Tibial artery (tissue), 4 donors: ENCODE measurements around the gene PDE3B.
"Not testable (repeated sequence)": the region's sequence is repeated elsewhere in the genome, so short reads cannot be mapped to it uniquely, and the experiment has no call there.

ENCODE experiments used
- DNase-seq, 2 donors: peaks; one replicate each; pipeline ENCODE4 v3.0.0-alpha.2; 2019
- H3K27ac ChIP-seq, 2 donors: fragments of 200-600 bp; sonication (generic) in 1 of 2; 1 replicate in 1 of 2; 2 replicates in 1 of 2; pipeline ENCODE4 v1.5.1; 2018 to 2019; ENCODE audit warnings: mild to moderate bottlenecking in 1 of 2
- H3K27me3 ChIP-seq, 2 donors: fragments of 200-600 bp; sonication (generic) in 1 of 2; one replicate each; pipeline versions ENCODE4 v1.5.1 to v1.6.0; 2016 to 2019
- H3K36me3 ChIP-seq, 3 donors: fragments of 200-600 bp; sonication (generic) in 2 of 3; one replicate each; pipeline ENCODE4 v1.5.1; 2016 to 2019; ENCODE audit warnings: mild to moderate bottlenecking in 2 of 3
- H3K4me1 ChIP-seq, 4 donors: fragments of 200-600 bp; sonication (generic) in 2 of 4; 1 replicate in 3 of 4; 2 replicates in 1 of 4; pipeline ENCODE4 v1.5.1; 2016 to 2019
- H3K4me3 ChIP-seq, 2 donors: fragments of 200-600 bp; sonication (generic) in 1 of 2; 1 replicate in 1 of 2; 2 replicates in 1 of 2; pipeline ENCODE4 v1.5.1; 2018 to 2019; ENCODE audit warnings: mild to moderate bottlenecking in 2 of 2
- H3K9me3 ChIP-seq, 3 donors: fragments of 200-600 bp; sonication (generic) in 1 of 3; one replicate each; pipeline ENCODE4 v1.5.1; 2016 to 2019
- intact Hi-C: fragments of 100-400 bp; cut with DNase I; formaldehyde crosslinking; loops from one replicate; pipeline ENCODE4 v1.15.0; 2023; ENCODE audit warnings: low total_unique reads
- TF ChIP-seq, protein P1 (sequence below), 2 experiments: fragments of 200-600 bp in 1 of 2; fragments of 450-650 bp in 1 of 2; IDR thresholded peaks; one replicate each; pipeline ENCODE4 v1.5.1; 2017 to 2019; ENCODE audit warnings: antibody characterized with exemption in 2 of 2, mild to moderate bottlenecking in 1 of 2, moderate library complexity in 1 of 2

Gene PDE3B

GRCh38 chr11:14650064-14650463 is 6.5 kb downstream of the PDE3B start:
- no peaks in the 10 kb centered on the region for H3K9me3 ChIP-seq
- intact Hi-C loops = no loop called here
- H3K27ac ChIP-seq = no peak overlapping the region
- H3K27me3 ChIP-seq = peaks cover 0 to 6% of the 10 kb centered on the region in 2 donors
- no peak overlapping the region for H3K4me3 ChIP-seq
- H3K36me3 ChIP-seq = no peaks in the 10 kb centered on the region
- H3K4me1 ChIP-seq = peaks cover 0 to 2% (median under 1%) of the 10 kb centered on the region in 4 donors
- TF ChIP-seq, protein P1, sequence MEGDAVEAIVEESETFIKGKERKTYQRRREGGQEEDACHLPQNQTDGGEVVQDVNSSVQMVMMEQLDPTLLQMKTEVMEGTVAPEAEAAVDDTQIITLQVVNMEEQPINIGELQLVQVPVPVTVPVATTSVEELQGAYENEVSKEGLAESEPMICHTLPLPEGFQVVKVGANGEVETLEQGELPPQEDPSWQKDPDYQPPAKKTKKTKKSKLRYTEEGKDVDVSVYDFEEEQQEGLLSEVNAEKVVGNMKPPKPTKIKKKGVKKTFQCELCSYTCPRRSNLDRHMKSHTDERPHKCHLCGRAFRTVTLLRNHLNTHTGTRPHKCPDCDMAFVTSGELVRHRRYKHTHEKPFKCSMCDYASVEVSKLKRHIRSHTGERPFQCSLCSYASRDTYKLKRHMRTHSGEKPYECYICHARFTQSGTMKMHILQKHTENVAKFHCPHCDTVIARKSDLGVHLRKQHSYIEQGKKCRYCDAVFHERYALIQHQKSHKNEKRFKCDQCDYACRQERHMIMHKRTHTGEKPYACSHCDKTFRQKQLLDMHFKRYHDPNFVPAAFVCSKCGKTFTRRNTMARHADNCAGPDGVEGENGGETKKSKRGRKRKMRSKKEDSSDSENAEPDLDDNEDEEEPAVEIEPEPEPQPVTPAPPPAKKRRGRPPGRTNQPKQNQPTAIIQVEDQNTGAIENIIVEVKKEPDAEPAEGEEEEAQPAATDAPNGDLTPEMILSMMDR (IDR thresholded peaks at IDR 0.05) = no peak
- DNase-seq = no peak

DNA sequence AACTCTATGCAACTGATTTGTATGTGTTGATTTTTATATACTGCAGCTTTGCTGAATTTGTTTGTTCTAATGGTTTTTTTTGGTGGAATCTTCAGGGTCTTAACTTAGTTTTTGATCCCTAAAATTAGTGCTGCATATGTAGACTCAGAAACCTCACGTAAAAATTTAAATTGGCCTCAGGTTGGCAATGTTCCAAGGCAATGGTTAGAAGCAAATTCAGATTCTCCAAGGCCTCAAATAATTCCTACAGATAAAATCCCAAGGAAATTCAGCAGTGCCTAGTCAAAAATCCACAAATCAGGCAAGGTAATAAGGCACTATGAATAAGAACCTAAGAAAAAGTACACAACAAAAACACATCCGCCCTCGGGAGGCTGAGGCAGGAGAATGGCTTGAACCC is 9.5 kb downstream of the PDE3B start:
- H3K9me3 ChIP-seq = no peaks in the 10 kb centered on the region
- TF ChIP-seq, protein P1 (IDR thresholded peaks at IDR 0.05) = no peak
- H3K27me3 ChIP-seq = no peaks in the 10 kb centered on the region
- no peak overlapping the region for H3K27ac ChIP-seq
- no peaks in the 10 kb centered on the region for H3K36me3 ChIP-seq
- no peak overlapping the region for H3K4me3 ChIP-seq
- no peak for DNase-seq
- intact Hi-C loops = no loop called here
- peaks cover 0 to 3% (median 1%) of the 10 kb centered on the region in 4 donors for H3K4me1 ChIP-seq

DNA sequence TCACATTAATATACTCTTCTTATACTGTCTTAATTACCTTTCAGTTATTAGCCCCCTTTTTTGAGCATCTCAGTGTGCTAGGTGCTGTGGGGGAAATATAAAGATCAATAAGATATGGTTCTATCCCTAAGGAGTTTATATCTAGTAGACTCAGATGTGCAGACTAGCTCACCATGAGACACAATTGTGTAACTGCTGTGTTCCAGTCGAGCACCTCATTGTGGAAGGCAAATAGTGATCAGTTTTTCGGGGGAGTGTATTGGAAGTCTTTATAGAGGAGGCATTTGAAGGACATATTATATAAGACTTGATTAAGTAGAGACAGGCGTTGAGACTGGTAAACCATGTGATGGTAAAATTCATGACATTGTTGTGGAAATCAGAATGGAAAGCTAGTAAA is 11.8 kb downstream of the PDE3B start:
- Histone ChIP-seq H3K4me1 (peaks cover 0 to 3% (median 1%) of the 10 kb centered on the region in 4 donors), H3K27ac (no peak overlapping the region), H3K9me3 (no peaks in the 10 kb centered on the region), H3K27me3 (no peaks in the 10 kb centered on the region), H3K36me3 (no peaks in the 10 kb centered on the region), H3K4me3 (no peak overlapping the region)
- DNase-seq = no peak
- intact Hi-C loops = no loop called here
- TF ChIP-seq, protein P1 (IDR thresholded peaks at IDR 0.05) = no peak

GRCh38 chr11:14656536-14657457 is 13.2 kb downstream of the PDE3B start:
- H3K4me3 ChIP-seq = no peak overlapping the region
- no peaks in the 10 kb centered on the region for H3K9me3 ChIP-seq
- intact Hi-C loops = no loop called here
- DNase-seq = no peak
- no peak overlapping the region for H3K27ac ChIP-seq
- peaks cover 0 to 3% (median 1%) of the 10 kb centered on the region in 4 donors for H3K4me1 ChIP-seq
- no peaks in the 10 kb centered on the region for H3K36me3 ChIP-seq
- no peaks in the 10 kb centered on the region for H3K27me3 ChIP-seq
- TF ChIP-seq, protein P1 (IDR thresholded peaks at IDR 0.05) = no peak

GRCh38 chr11:14657841-14658240 is 14.2 kb downstream of the PDE3B start:
- intact Hi-C loops = no loop called here
- Histone ChIP-seq H3K27ac (no peak overlapping the region), H3K9me3 (no peaks in the 10 kb centered on the region), H3K4me1 (peaks cover 0 to 3% (median 1%) of the 10 kb centered on the region in 4 donors), H3K27me3 (no peaks in the 10 kb centered on the region), H3K36me3 (no peaks in the 10 kb centered on the region), H3K4me3 (no peak overlapping the region)
- no peak for DNase-seq
- TF ChIP-seq, protein P1 (IDR thresholded peaks at IDR 0.05) = no peak

DNA sequence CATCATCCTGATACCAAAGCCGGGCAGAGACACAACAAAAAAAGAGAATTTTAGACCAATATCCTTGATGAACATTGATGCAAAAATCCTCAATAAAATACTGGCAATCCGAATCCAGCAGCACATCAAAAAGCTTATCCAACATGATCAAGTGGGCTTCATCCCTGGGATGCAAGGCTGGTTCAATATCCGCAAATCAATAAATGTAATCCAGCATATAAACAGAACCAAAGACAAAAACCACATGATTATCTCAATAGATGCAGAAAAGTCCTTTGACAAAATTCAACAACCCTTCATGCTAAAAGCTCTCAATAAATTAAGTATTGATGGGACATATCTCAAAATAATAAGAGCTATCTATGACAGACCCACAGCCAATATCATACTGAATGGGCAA is 21.3 kb downstream of the PDE3B start:
- H3K4me1 ChIP-seq, H3K9me3 ChIP-seq, DNase-seq, H3K27ac ChIP-seq, H3K27me3 ChIP-seq, H3K4me3 ChIP-seq, H3K36me3 ChIP-seq, intact Hi-C loops: not testable (repeated sequence)

- H3K4me3 ChIP-seq, H3K27ac ChIP-seq, H3K27me3 ChIP-seq, DNase-seq, H3K4me1 ChIP-seq, intact Hi-C loops, H3K9me3 ChIP-seq, H3K36me3 ChIP-seq: not testable (repeated sequence)
These were observed 23.7 kb downstream of the PDE3B start for GRCh38 chr11:14667329-14667728.
